Neural progenitor cell (in vitro differentiated cells): Measurements from ENCODE around the gene NBEA.

ENCODE experiments used
- EZH2 ChIP-seq: fragments of 200-600 bp; sonication (generic); IDR thresholded peaks from 2 replicates; pipeline ENCODE4 v1.6.1; 2017; ENCODE audit warnings: antibody characterized with exemption, mild to moderate bottlenecking, moderate library complexity
- EZH2phosphoT487 ChIP-seq: fragments of 200-600 bp; sonication (generic); IDR thresholded peaks from 2 replicates; pipeline ENCODE4 v1.6.1; 2017; ENCODE audit warnings: antibody characterized with exemption
- TF ChIP-seq, protein P1 (sequence below): fragments of 200-600 bp; sonication (generic); IDR thresholded peaks from 2 replicates; pipeline ENCODE4 v1.5.1; 2017; ENCODE audit warnings: antibody characterized with exemption, mild to moderate bottlenecking

- TF ChIP-seq, protein P1, sequence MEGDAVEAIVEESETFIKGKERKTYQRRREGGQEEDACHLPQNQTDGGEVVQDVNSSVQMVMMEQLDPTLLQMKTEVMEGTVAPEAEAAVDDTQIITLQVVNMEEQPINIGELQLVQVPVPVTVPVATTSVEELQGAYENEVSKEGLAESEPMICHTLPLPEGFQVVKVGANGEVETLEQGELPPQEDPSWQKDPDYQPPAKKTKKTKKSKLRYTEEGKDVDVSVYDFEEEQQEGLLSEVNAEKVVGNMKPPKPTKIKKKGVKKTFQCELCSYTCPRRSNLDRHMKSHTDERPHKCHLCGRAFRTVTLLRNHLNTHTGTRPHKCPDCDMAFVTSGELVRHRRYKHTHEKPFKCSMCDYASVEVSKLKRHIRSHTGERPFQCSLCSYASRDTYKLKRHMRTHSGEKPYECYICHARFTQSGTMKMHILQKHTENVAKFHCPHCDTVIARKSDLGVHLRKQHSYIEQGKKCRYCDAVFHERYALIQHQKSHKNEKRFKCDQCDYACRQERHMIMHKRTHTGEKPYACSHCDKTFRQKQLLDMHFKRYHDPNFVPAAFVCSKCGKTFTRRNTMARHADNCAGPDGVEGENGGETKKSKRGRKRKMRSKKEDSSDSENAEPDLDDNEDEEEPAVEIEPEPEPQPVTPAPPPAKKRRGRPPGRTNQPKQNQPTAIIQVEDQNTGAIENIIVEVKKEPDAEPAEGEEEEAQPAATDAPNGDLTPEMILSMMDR: no peak
- no peak for TF ChIP-seq EZH2
- no peak for TF ChIP-seq EZH2phosphoT487
Measured at GRCh38 chr13:35593651-35594050, 651.6 kb downstream of the NBEA start.
